Prostate gland (tissue), 2 donors: ENCODE data around the gene NRXN3.

Source experiments
- POLR2A ChIP-seq: fragments of 450-650 bp; IDR thresholded peaks from one replicate; pipeline ENCODE4 v1.6.1; 2016; ENCODE audit warnings: antibody characterized with exemption, mild to moderate bottlenecking
- POLR2AphosphoS5 ChIP-seq: sonication (generic); formaldehyde crosslinking; IDR thresholded peaks from one replicate; pipeline ENCODE4 v1.6.1; 2017; ENCODE audit warnings: antibody characterized with exemption
- TF ChIP-seq, protein P1 (sequence below), 4 experiments: fragments of 200-600 bp in 2 of 4; fragments of 450-650 bp in 2 of 4; sonication (generic) in 2 of 4; IDR thresholded peaks; 1 replicate in 3 of 4; 2 replicates in 1 of 4; pipeline ENCODE4 v1.5.1; 2016 to 2019; ENCODE audit warnings: antibody characterized with exemption in 4 of 4, mild to moderate bottlenecking in 2 of 4, moderate library complexity in 2 of 4

DNA sequence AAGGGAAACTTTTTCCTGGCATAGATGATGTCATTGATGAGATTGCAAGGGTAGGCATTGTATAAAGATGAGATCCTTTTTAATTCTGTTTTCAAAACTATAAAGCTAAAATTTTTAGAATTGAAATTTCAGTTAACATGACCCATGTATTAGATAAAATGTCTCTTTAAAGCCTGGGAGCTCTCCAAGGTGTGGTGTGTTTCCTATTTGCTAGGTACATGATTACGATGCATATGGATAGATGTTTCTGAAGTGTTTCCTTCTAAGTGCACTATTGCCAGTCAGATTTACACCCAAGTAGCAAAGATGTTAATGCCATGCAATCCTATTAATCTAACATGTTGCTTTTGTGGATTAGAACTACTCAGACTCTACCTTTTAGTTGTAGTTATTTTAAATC lies 1206.4 kb downstream of the NRXN3 start:
- TF ChIP-seq, protein P1, sequence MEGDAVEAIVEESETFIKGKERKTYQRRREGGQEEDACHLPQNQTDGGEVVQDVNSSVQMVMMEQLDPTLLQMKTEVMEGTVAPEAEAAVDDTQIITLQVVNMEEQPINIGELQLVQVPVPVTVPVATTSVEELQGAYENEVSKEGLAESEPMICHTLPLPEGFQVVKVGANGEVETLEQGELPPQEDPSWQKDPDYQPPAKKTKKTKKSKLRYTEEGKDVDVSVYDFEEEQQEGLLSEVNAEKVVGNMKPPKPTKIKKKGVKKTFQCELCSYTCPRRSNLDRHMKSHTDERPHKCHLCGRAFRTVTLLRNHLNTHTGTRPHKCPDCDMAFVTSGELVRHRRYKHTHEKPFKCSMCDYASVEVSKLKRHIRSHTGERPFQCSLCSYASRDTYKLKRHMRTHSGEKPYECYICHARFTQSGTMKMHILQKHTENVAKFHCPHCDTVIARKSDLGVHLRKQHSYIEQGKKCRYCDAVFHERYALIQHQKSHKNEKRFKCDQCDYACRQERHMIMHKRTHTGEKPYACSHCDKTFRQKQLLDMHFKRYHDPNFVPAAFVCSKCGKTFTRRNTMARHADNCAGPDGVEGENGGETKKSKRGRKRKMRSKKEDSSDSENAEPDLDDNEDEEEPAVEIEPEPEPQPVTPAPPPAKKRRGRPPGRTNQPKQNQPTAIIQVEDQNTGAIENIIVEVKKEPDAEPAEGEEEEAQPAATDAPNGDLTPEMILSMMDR (IDR thresholded peaks at IDR 0.05) = no peak
- TF ChIP-seq POLR2A (no peak), POLR2AphosphoS5 (no peak)
